HG03135 (cell line): ENCODE data around the gene ATP8A1.
A peak's percentile ranks its signal among the peaks of the same experiment; 100 is the strongest.
"Not testable (repeated sequence)": the region's sequence is repeated elsewhere in the genome, so short reads cannot be mapped to it uniquely, and the experiment has no call there.

Experiments
- ATAC-seq: cut with Tn5 transposase; IDR thresholded peaks from one replicate; pipeline ENCODE4 v1.9.1; 2021; ENCODE audit warnings: mild to moderate bottlenecking, moderate library complexity; ENCODE audit not compliant: unreplicated experiment

The ATP8A1 gene

DNA sequence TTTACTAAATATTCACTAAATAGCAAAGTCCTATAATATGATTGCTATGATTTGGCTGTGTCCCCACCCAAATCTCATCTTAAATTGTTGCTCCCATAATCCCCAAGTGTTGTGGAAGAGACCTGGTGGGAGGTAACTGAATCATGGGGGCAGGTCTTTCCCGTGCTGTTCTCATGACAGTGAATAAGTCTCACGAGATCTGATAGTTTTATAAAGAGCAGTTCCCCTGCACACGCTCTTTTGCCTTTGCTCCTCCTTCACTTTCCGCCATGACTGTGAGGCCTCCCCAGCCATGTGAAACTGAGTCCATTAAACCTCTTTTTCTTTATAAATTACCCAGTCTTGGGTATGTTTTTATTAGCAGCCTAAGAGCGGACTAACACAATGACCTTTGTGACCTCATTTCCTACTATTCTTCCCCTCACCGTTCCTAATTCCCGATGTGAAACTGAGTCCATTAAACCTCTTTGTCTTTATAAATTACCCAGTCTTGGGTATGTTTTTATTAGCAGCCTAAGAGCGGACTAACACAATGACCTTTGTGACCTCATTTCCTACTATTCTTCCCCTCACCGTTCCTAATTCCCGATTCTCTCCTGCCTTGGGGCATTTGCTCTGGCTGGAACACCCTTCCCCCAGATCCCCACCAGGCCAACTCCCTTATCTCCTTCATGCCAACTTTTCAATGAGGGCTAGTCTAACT, 4.2 kb downstream of the ATP8A1 start:
- not testable (repeated sequence) for ATAC-seq

- ATAC-seq: no peak
Measured at GRCh38 chr4:42649870-42650269, 7.0 kb downstream of the ATP8A1 start.

- no peak for ATAC-seq
Measured at GRCh38 chr4:42646999-42647541, 9.8 kb downstream of the ATP8A1 start.

- ATAC-seq: no peak
Measured at GRCh38 chr4:42646013-42646784, 10.7 kb downstream of the ATP8A1 start.

GRCh38 chr4:42644897-42645296, 12.0 kb downstream of the ATP8A1 start:
- no peak for ATAC-seq

GRCh38 chr4:42643685-42644084, 13.2 kb downstream of the ATP8A1 start:
- peak; percentile 72 for ATAC-seq

DNA sequence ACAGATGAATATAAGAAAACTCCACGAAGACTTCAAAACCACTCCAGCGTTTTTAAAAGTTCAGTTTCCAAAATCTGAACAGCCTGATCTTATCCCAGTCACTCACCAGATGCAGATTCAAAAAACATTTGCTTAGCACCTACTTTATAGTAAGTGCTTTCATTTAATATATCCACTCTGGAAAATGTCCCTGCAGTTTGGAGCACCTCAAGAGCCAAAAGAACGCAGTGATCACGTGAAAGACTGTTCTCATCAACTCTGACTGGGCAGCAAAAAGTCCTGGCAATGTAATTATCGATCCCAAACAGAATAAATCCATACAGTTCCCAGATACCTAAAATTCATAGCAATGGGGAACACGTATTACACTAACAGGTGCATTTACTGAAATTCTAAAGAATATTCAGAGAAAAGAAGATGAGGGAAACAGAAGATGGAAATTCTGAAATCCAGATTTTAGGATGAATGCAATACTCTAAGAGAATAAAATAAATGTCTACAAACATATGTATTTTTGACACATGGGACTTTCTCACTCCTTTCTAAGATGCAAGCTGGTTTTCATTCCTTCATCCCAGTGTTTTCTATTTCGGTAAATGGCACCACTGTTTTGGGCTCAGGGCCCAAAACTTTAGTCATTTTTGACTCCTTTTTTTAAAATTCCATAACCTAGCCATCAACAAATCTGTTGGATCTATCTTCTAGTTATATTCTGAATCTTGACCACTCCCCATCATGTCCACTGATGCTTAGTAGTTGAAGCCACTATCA, 13.9 kb downstream of the ATP8A1 start:
- ATAC-seq: no peak

DNA sequence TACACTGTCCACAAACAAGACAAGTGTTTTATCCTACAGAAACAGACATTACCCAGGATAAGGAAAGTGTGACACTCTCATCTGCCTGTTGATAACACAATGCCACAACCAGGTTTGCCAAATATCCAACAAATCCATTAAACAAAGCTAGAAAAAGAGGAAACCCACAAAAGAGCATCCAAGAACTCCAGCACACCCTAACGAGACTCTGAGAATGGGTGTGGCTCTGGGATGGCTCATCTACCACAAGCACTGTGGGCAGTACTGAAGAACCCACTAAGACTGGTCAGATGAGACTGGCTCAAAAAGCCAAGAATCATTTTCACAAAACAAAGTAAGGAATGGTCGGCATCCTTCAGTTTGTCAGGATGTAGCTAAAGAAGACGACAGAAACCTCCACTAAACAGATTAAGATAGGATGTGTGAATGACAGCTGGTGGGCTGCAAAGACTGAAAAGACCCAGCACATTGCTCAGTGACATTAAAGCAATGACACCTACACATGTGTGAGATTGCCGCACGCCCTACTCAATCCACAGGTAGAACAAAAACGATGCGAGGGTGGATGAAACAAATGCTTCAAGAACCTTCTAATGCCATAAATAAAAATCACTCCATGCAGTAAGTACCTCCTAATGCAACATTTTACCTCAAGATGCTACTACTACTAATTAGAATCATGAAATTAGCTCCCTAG, 14.7 kb downstream of the ATP8A1 start:
- ATAC-seq: no peak

GRCh38 chr4:42641656-42642055, 15.2 kb downstream of the ATP8A1 start:
- ATAC-seq: no peak

DNA sequence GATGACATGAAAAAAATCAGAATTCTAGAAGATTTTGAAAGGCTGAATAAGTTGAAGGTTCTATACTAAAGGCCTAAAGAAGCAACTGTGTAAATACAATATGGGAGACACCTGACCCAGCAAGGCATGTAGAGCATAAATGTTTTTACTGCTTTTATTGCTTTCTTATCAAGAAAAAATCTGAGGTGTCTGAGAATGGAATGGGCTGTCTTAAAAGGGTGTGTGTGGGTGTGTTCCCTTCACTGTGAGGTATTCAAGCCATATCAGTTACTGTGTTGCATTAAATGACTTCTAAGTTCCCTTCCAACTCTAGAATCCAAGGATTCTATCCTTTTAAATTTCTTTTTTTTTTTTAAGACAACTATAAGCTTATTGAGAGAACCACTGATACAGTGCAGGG, 15.7 kb downstream of the ATP8A1 start:
- no peak for ATAC-seq

GRCh38 chr4:42640613-42641012, 16.3 kb downstream of the ATP8A1 start:
- no peak for ATAC-seq

GRCh38 chr4:42638993-42639392, 17.9 kb downstream of the ATP8A1 start:
- peak; percentile 61 for ATAC-seq

DNA sequence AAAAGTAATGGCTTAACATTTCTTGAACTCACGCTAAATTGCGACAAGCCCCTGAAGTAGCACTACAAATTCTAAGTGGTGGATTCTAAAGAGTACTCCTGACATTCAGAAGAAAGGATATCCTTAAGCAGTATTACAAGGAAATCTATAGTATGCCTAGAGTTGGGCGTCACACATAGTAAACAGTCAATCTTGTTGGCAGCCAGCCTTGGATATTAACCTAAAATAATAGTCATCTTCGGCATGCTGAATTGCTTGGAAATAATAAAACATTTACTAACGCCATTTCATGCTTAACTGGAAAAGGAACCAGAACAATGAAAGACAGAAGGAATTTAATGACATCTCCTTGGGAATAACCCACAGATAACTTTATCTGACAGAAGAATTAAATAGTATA, 18.6 kb downstream of the ATP8A1 start:
- ATAC-seq: no peak

DNA sequence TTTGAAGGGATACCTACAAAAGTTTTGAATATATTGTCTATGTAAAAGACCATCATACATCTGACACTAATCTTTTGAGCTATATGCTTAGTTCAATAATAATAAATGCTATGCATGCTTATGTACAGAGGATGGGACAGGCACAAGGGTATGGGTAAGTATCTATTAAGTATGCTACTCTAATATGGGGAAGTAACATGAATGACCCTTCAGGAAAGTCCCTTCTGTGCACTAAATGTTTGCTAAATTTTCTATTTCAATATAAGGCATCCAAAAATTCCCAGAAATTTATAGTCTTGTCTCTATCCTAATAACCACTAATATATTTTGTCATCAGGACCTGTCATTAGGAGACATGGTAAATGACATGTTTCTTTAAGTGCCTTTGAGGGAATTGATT, 19.0 kb downstream of the ATP8A1 start:
- ATAC-seq: no peak

- ATAC-seq: no peak
Measured at GRCh38 chr4:42637104-42637503, 19.8 kb downstream of the ATP8A1 start.

DNA sequence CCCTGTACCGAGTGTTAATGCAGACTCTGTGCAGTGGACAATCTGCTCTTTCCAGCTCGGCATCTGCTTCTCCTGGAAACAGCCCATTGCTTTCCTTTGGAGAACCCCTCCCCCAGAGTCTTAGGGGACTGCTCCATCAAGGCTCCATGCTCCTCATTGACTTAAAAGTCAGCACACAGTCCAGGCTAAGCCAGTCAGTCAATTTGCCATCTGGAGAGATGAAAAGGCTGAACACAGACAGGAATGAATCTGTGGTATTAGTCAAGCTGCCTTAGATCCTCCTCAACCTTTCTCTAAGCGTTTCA, 20.3 kb downstream of the ATP8A1 start:
- no peak for ATAC-seq

GRCh38 chr4:42633605-42634388, 23.1 kb downstream of the ATP8A1 start:
- ATAC-seq: peak; percentile 56

- ATAC-seq: no peak
Measured at GRCh38 chr4:42632653-42633382, 24.1 kb downstream of the ATP8A1 start.

GRCh38 chr4:42630908-42631307, 26.0 kb downstream of the ATP8A1 start:
- no peak for ATAC-seq

- ATAC-seq: no peak
Measured at GRCh38 chr4:42628740-42629139, 28.2 kb downstream of the ATP8A1 start.
